Endothelial cell of umbilical vein (primary cell): Measurements from ENCODE around the gene TWIST2.

Experiments used
- GATA2 ChIP-seq: IDR thresholded peaks from 2 replicates; pipeline ENCODE4 v1.7.0; 2011; ENCODE audit warnings: low read depth, mild to moderate bottlenecking, moderate library complexity, mixed read lengths, low read length; ENCODE audit not compliant: insufficient read length, insufficient read depth
- POLR2A ChIP-seq: IDR thresholded peaks from 2 replicates; pipeline ENCODE4 v1.6.1; 2012; ENCODE audit warnings: low read depth, mild to moderate bottlenecking, control low read depth, low read length
- POLR2AphosphoS5 ChIP-seq: IDR thresholded peaks from 2 replicates; pipeline ENCODE4 v1.6.1; 2012; ENCODE audit warnings: low read depth, mild to moderate bottlenecking, control low read depth, low read length, moderate library complexity; ENCODE audit not compliant: insufficient read depth
- TF ChIP-seq, protein P1 (sequence below), 2 donors: IDR thresholded peaks; 1 replicate in 1 of 2; 2 replicates in 1 of 2; pipeline ENCODE4 v1.5.1; 2011; ENCODE audit warnings: low read length in 2 of 2, mild to moderate bottlenecking in 2 of 2, moderate library complexity in 2 of 2, control low read depth in 1 of 2, inconsistent platforms in 1 of 2, low read depth in 1 of 2; ENCODE audit not compliant: insufficient read depth in 1 of 2; ENCODE audit errors: extremely low read depth in 1 of 2

DNA sequence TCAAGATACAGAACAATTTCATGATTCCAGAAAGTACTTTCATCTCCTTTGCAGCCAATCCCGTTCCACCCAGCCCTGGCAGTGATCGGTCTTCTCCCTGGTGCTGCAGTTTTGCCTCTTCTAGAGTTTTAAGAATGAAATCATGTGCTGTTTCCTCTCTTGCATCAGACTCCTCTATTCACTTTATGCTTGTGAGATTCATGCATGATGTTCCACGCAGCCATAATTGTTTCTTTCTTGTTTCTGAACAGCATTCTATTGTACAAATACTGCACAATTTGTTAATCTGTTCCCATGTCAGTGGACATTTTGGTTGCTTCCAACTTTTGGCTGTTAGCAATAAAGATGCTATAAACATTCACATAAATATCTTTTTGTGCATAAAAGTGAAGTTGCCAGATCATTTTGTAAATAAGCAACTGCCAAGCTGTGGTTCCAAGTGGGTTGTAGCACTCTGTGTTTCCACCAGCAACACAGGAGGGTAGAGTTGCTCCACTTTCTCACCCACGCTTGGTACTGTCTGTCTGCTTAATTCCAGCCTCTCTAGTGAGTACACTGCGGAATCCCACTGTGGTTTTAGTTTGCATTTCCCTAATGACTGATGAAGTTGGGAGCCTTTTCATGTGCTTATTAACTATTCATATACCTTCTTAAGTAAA, 104.5 kb downstream of the TWIST2 start:
- TF ChIP-seq GATA2 (no peak), POLR2AphosphoS5 (no peak), POLR2A (no peak)
- TF ChIP-seq, protein P1, sequence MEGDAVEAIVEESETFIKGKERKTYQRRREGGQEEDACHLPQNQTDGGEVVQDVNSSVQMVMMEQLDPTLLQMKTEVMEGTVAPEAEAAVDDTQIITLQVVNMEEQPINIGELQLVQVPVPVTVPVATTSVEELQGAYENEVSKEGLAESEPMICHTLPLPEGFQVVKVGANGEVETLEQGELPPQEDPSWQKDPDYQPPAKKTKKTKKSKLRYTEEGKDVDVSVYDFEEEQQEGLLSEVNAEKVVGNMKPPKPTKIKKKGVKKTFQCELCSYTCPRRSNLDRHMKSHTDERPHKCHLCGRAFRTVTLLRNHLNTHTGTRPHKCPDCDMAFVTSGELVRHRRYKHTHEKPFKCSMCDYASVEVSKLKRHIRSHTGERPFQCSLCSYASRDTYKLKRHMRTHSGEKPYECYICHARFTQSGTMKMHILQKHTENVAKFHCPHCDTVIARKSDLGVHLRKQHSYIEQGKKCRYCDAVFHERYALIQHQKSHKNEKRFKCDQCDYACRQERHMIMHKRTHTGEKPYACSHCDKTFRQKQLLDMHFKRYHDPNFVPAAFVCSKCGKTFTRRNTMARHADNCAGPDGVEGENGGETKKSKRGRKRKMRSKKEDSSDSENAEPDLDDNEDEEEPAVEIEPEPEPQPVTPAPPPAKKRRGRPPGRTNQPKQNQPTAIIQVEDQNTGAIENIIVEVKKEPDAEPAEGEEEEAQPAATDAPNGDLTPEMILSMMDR (IDR thresholded peaks at IDR 0.05; ENCODE audit: extremely low read depth in 1 of 2, insufficient read depth in 1 of 2, low read depth in 1 of 2, low read length in 2 of 2), result no peak
